Gastroesophageal sphincter (tissue), 3 donors: Measurements from ENCODE around the gene PPP4R1.

Experiments used
- POLR2A ChIP-seq, 2 donors: fragments of 450-650 bp; IDR thresholded peaks; one replicate each; pipeline ENCODE4 v1.6.1; 2017; ENCODE audit warnings: antibody characterized with exemption in 2 of 2, mild to moderate bottlenecking in 2 of 2, moderate library complexity in 1 of 2
- TF ChIP-seq, protein P1 (sequence below), 4 experiments: fragments of 200-600 bp in 2 of 4; fragments of 450-650 bp in 2 of 4; sonication (generic) in 1 of 4; IDR thresholded peaks; one replicate each; pipeline ENCODE4 v1.5.1; 2017 to 2019; ENCODE audit warnings: antibody characterized with exemption in 4 of 4, mild to moderate bottlenecking in 2 of 4, moderate library complexity in 2 of 4

DNA sequence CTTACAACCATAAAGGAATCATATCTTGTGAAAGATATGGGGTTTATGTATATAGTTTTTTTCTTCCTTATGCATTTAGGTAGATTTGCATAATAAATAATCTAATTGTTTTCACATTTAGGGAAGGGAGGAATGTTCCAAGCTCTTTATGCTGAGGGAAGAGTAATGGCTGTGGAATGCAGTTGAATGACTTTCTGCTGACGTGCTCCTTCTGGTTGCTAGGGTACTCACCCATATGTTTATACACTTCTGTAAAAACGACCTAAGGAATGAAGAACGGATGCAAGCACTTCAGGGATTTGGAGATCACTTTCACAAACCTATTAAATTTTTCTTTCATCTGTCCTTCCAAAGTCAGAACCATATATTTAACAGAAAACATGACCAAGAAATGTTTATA lies 29.2 kb upstream of the PPP4R1 start:
- TF ChIP-seq, protein P1, sequence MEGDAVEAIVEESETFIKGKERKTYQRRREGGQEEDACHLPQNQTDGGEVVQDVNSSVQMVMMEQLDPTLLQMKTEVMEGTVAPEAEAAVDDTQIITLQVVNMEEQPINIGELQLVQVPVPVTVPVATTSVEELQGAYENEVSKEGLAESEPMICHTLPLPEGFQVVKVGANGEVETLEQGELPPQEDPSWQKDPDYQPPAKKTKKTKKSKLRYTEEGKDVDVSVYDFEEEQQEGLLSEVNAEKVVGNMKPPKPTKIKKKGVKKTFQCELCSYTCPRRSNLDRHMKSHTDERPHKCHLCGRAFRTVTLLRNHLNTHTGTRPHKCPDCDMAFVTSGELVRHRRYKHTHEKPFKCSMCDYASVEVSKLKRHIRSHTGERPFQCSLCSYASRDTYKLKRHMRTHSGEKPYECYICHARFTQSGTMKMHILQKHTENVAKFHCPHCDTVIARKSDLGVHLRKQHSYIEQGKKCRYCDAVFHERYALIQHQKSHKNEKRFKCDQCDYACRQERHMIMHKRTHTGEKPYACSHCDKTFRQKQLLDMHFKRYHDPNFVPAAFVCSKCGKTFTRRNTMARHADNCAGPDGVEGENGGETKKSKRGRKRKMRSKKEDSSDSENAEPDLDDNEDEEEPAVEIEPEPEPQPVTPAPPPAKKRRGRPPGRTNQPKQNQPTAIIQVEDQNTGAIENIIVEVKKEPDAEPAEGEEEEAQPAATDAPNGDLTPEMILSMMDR (IDR thresholded peaks at IDR 0.05), result no peak
- no peak for TF ChIP-seq POLR2A (IDR thresholded peaks at IDR 0.05)
